Measurements from ENCODE around the gene NPBWR2.
"Not testable (repeated sequence)": the region's sequence is repeated elsewhere in the genome, so short reads cannot be mapped to it uniquely, and the experiment has no call there.

The NPBWR2 gene

DNA sequence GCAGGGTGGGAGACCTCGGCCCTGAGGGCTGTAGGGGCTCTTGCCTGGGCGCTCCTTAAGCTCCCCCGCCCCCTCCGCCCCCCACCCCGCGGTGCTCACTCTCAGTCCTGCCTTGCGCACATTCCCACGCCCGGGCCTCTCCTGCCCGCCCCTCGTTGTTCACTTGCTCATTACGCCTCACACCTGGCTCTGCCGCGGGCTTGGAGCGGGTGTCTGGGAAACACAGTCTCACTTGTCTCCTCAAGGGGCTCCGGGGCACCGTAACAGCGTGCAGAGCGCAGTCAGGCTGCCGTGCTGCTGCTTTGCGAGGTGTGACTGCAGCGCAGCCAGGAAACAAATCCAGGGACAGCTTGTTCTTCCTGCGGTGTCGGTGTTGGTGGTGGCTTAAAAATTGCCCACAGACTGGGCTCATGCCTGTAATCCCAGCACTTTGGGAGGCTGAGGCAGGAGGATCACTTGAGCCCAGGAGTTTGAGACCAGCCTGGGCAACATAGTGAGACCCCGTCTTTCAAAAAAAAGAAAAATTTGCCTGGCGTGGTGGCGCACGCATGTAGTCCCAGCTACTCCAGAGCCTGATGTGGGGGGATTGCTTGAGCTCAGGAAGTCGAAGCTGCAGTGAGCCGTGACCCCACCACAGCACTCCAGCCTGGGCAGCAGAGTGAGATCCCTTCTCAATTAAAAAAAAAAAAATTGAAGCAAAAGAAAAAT is 4.6 kb downstream of the NPBWR2 start:
- peak; percentile 40 for DNase-seq

DNA sequence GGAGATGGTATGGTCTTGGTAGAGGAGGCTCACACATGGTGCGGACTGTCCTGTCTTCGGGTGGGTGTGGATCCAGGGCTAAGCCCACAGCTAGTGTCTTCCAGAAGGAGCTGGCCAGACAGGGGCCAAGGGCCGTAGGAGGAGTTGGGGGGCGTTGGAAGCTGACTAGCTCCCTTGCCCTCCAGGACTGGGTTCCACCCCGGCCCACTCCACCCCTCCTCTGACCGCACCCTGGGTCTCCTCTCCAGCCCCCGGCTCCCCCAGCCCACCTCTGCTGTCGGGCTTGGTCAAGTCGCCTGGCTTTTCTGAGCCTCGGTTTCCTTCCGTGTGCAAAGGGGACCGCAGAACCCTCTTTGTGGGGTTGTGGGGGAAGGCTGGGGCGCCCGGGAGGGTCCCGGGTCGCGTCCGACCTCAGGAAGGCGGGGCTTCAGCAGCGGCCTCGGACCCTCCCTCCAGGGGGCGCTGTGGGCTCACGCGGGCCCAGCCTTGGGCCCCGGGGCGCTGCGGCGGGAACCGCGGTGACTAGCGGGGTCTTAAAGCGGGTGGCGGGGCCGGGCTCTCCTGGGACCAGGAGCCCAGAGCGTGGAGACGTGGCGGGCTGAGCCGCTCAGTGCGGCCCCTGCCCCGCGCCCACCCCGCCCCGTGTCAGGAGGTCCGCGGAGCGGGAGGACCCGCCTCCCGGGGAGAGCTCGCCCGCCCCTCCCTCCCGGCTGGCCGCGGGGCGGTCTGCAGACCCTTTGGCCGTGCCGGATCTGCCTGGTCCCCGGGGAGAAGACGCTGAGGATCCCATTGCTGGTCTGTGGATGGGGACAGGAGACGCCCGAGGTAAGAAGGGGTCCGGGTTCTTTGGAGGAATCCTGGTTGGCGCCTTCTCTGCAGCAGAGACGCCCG is 5.4 kb downstream of the NPBWR2 start:
- DNase-seq = no peak

DNA sequence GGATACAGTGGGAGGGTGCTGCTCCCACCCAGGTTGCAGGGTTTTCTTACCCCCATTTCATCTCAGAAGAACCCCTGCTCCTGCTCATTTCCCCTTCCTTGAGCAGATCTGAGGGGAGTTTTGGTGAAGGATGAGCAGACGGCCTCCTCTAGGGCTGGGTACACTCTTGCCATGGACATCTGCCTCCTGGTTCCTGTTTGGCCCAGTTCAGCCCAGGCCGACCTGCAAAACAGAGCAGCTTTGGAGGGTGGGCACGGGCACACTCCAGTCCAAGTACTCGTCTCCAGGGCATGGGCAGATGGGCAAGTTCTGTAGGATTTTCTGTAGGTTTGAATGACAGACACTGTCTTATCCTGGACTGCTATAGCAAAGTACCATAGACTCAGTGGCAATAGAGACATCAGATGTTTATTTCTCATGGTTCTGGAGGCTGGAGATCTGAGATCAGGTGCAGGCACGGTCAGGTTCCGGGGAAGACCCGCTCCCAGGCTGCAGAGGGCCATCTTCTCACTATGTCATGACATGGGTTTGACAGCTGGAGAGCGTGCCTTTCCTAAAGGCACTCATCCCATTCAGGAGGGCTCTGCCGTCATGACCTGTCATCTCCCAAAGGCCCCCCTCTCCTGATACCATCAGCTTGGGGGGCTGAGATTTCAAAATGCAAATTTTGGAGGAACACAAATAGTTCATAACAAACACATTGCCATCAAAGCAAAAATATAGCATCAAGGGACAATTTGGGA is 6.2 kb downstream of the NPBWR2 start:
- DNase-seq = no peak

DNA sequence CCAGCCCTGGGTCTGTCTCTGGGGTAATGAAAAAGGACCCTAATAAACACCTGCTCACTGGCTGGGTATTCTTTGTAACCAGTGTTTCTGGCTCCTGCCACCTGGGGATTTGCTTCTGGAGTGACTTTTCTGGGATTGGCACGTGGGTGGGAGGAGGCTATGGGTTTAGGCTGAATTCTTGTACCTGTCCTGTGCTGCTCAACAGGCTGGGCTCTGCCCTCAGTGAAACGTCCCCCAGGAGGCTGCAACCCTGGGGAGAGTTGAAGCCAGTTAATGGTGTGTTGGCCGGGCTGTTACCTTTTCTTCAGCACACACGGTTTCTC is 6.8 kb downstream of the NPBWR2 start:
- DNase-seq = no peak

DNA sequence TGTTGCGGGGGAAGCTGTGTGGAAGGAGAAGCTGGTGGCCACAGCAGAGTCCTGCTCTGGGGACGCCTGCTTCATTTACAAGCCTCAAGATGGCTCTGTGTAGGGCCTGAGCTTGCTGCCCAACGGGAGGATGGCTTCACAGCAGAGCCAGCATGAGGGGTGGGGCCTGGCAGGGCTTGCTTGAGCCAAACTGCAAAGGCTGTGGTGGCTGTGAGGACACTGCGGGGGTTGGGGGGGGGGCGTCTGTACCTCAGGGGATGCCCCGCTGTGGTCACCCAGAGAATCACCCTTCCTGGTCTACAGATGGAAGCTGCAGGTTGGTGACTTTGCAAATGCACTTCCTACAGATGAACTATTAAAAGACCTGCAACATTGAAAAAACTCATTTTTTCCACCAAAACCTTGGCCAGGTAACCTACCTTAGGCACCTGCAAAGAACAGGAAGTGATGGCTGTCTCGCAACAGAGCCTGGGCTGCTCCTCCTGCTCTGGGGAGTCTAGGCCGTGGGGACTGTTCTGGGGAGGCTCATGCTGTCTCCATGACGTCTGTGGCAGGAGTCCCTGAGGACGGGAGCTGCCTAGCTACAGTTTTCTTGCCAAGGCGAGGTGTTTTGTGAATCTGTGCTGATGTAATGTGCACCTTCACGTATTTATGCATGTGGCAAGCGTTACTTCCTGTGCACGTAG is 7.3 kb downstream of the NPBWR2 start:
- DNase-seq = no peak

DNA sequence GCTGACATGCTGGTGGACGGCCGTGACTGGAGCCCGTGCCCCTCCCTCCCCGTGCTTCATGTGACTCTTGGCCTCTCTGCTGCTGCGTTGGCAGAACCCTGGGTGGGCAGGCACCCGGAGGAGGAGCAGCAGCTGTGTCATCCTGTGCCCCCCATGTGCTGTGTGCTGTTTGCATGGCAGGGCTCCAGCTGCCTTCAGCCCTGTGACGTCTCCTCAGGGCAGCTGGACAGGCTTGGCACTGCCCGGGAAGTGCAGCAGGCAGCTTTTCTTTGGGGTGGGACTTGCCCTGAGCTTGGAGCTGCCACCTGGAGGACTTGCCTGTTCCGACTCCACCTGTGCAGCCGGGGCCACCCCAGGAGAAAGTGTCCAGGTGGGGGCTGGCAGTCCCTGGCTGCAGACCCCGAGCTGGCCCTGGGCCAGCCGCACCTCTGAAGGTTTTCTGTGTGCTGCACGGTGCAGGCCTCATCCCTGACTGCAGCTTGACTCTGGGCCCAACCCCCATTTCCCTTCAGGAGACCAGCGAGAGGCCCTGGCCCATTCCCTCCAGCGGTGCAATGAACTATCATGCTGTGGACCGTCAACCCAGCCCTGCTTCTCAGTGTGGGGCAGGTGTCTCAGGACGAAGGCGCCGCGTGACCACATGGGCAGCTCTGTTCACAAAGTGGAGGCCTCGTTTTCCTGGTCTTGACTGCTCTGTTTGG is 8.1 kb downstream of the NPBWR2 start:
- peak; percentile 47 for DNase-seq

DNA sequence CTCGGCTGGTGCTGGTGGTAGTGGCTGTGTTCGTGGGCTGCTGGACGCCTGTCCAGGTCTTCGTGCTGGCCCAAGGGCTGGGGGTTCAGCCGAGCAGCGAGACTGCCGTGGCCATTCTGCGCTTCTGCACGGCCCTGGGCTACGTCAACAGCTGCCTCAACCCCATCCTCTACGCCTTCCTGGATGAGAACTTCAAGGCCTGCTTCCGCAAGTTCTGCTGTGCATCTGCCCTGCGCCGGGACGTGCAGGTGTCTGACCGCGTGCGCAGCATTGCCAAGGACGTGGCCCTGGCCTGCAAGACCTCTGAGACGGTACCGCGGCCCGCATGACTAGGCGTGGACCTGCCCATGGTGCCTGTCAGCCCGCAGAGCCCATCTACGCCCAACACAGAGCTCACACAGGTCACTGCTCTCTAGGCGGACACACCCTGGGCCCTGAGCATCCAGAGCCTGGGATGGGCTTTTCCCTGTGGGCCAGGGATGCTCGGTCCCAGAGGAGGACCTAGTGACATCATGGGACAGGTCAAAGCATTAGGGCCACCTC is 8.8 kb downstream of the NPBWR2 start:
- DNase-seq = no peak

DNA sequence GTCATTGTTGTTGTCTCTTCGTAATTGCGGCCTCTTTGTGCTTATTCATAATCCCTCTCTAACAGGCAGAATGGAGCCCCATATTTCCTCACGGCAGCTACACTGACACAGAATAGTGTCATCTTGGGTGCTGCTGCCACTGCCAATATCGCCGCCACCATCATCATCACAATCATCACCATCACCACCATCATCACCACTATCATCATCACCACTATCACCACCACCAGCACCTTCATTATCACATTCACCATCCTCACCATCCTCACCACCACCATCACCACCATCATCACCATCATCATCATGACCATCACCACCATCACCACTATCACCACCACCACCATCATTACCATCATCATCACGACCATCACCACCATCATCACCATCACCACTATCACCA is 10.8 kb downstream of the NPBWR2 start:
- no peak for DNase-seq

DNA sequence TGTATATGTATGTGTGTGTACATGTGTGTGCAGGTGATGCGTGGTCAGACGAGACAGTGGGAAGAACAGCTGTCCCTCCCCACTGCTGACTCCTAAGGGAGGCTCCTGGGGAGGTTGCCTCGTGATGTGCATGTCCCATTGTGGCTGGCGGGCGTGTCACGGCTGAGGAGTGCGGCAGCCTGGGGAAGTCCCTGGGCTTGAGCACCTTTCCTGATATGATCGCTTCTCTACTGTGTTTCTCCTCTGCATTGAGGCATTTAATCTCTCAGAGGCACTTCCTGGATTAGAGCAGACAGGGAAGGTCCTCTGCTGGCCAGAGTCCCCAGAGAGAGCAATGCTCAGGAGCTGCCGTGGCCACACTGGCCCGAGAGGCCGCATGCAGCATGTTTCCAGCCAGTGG is 11.4 kb downstream of the NPBWR2 start:
- no peak for DNase-seq

DNA sequence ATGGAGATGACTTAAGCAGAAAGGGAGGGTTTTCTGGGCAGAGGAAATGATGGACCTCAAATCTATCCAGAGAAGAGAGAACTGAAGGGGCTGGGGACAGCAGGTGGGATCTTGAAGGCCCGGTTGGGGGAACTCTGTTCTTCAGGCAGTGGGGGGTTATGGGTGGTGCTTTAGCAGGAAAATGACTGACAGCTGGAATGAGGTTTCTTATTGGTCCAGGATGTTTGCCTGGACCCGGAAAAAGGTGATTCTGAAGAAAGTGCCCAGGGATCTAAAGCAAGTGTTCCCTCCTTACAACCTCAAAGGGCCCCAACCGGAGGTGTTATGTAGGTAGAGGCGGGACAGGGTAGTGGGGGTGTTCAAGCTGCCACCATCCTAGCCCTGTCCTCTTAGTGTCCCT is 11.9 kb downstream of the NPBWR2 start:
- DNase-seq = no peak

DNA sequence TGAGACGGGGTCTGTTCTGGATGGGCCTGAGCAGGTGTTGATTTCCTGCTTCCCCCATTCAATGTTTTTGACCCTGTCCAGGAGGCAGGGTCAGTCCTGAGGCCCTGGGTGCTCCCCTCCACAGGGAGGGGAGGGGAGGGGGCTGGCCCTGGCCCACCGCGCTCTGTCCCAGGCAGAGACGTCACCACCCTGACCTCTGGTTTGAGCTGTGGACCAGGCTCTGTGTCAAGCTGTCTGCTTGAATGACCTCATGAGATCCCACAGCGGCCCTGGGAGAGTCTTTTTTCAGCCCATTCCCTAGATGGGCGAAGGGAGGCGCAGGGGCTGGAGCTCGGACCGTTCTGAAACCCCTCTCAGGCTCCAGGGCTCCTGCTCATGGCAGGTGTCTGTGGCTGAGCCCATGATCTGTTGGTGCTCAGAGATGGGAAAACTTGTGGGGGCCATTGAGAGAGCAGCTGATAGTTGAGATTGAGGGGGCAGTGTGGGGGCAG is 14.3 kb downstream of the NPBWR2 start:
- DNase-seq = no peak

DNA sequence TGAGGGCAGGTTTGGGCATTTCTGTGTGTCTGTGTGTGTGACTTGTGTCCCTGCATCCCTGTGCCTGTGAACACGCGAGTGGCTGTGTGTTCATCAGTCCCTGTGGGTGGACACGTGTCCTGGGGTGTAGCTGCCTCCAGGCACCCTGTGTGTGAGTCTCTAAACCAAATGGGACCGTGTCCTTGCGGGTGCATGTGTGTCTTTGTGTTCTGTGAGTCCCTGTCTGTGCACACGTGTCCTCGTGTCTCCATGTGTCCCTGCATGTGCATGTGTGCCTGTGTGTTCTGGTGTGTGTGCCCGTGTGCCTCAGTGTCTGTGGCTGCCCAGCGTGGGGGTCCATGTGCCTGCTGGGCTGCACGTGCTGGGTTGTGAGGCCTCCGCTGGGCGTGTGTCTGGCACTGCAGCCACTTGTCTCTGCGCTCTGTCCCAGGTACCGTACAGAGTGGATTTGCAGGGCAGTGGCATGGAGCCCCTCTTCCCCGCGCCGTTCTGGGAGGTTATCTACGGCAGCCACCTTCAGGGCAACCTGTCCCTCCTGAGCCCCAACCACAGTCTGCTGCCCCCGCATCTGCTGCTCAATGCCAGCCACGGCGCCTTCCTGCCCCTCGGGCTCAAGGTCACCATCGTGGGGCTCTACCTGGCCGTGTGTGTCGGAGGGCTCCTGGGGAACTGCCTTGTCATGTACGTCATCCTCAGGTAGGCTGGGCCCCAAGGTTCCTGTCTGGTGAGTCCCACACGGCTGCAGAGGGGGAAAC is 14.9 kb downstream of the NPBWR2 start:
- DNase-seq = no peak

DNA sequence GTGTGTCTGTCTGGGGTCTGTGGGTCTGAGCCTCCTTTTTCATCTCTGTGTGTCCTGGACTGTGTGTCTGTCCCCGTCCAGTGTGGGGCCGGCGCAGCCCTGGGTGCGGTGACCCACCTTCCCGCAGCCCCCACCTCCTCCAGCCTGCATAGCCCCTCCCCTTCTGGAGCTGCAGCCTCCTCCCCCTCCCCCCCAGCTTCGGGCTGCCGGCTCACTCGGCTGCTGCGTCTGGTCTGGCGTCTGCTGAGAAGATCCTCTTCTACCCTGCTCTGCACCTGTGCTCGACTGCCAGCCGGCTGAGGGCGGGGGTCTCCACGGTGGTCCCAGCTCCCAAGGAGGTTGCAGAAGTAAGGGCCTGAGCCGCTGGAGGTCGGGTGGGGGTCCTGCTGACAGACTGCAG is 15.6 kb downstream of the NPBWR2 start:
- DNase-seq = no peak

DNA sequence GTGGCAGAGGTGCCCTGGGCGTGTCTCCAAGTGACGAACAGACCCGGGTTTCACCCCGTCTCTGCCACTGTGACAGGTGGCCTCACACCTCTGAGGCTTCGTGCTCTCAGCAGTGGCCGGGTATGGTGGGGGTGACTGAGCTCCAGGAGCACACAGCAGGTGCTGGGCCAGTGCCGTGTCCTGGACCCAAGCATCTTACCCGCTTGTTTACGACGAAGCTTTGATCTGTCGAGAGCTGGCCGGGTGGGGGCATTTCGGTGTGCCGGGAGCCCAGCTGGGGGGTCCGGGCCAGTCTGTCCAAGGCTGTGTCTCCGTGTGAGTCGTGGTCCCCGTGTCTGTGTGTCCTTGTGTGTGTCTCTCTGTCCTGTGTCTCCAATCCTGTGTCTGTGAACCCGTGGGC is 16.0 kb downstream of the NPBWR2 start:
- no peak for DNase-seq

DNA sequence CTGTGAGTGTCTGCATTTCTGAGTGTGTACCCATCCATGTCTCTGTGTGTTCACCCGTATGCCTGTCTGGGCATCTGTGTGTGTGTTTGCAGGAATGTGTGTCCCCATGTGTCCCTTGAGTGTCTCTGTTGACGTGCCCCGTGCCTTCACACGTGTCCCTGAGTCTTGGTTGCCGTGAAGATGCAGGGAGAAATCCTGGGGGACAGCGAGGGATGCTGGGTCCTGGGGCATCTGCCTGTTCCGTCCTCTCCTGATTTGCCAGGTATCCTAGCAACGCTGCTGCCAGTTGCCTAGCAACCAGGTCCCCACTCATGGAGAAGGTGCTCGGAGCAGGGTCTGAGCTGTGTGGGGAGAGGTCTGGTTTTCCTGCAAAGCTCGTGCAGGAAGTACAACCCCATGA is 17.2 kb downstream of the NPBWR2 start:
- DNase-seq = no peak

DNA sequence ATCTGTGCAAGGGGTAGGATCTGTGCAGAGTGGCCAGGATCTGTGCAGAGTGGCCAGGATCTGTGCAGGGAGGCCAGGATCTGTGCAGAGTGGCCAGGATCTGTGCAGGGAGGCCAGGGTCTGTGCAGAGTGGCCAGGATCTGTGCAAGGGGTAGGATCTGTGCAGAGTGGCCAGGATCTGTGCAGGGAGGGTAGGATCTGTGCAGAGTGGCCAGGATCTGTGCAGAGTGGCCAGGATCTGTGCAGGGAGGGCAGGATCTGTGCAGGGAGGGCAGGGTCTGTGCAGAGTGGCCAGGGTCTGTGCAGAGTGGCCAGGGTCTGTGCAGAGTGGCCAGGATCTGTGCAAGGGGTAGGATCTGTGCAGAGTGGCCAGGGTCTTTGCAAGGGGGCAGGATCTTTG is 18.8 kb downstream of the NPBWR2 start:
- not testable (repeated sequence) for DNase-seq

DNA sequence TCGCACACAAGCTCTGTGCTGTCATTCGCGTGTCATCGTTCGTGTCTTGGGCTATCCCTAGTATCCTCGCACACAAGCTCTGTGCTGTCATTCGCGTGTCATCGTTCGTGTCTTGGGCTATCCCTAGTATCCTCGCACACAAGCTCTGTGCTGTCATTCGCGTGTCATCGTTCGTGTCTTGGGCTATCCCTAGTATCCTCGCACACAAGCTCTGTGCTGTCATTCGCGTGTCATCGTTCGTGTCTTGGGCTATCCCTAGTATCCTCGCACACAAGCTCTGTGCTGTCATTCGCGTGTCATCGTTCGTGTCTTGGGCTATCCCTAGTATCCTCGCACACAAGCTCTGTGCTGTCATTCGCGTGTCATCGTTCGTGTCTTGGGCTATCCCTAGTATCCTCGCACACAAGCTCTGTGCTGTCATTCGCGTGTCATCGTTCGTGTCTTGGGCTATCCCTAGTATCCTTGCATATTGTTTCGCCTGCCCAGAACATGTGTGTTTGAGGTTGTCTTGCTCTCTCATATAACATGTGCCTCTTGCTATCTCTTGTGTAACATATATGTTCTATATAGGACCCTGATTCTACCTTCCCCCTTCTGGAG is 20.0 kb downstream of the NPBWR2 start:
- DNase-seq = not testable (repeated sequence)

DNA sequence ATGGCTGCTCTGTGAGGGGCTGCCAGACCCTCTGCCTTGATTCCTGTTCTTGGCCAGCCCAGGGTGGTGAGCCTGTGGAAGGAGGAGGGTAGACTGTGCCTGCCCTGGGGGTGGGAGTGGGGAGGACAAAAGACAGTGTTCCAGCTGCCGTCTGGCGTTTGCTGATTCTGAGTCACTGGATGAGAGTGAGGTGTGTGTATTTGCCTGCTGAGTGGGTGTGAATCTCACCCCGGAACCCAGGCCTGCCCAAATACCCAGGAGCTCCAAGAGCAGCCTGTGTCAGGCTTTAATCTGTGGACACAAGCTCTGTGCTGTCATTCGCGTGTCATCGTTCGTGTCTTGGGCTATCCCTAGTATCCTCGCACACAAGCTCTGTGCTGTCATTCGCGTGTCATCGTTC is 20.6 kb downstream of the NPBWR2 start:
- DNase-seq = no peak

DNA sequence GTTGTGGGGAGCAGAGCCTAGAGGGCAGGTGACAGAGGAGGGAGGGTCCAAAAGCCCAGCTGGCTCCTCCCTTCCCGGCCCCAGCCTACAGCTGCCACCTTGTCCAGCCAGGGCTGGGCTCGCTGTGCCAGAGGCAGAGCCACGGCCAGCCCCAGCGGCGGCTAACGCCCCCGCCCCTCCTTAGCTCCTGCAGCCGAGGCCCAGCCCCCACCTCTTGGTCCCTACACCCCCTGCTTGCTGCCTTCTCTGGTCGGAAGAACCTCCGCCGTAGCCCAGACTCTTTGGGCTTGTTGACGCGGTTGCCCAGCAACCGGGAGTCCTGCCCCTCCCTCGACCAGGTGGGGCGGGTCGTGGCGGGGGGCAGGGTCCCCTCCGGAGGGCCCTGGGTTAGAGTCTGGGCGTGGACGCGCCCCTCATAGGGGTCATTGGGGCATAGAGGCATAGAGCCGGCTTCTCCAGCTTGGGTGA is 22.6 kb downstream of the NPBWR2 start:
- DNase-seq = no peak

DNA sequence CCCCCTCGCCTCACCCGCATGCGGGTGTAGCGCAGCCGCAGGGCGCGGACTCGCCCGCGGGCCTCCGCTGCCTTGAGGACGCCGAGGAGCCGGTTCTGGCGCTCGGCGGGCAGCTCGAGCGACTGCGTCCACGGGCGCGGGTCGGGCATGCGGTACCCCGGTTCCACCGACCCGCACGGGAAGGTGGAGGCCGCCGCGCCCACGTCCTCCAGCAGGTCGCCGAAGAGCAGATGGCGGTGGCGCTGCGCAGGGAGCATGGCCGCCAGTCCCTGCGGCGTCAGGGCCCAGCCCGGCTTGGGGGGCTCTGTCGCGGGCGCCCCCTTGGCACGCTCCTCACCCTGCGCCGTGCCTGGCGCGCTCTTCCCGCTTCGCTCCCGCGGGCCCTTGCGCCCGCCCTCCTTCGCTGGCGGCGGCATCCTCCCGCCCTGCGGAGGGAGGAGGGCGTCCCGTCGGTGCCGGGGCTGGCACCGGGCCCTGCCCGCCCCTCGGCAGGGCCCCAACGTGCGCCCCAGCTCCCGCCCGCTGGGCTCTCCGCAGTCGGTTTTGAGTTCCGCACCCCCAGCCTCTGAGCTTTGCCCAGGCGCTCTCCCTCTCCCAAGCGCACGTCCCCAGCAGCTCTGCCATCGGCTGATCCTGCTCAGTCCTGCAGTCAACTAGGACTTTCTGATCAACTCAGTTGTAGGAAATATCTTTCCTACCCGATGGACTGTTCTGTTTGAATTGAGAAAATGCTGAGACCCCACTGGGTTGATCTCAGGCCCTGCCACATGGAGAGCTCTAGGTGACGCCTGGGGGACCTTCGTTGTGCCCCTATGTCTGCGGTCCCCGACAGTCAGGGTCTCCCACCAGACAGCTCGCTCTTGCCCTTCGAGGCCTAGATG is 23.3 kb downstream of the NPBWR2 start, which contains the start of gene LKAAEAR1:
TSS of gene LKAAEAR1 (minus strand) at position 595 of the 881 bp plus-strand sequence. CDS start at position 416, 179 bp downstream.
- DNase-seq = no peak
